ENCODE data around the gene RBMS1. TPM values are rescaled to one million over a fixed set of nuclear protein-coding genes. Genes with fewer than 3 reads are reported as not detected.
A peak's percentile ranks its signal among the peaks of the same experiment; 100 is the strongest.

The RBMS1 gene
- total and polyA plus RNA-seq, 7 donors, result 8.4 to 43.2 (median 24.1) TPM

GRCh38 chr2:160510617-160511016, 17.0 kb upstream of the RBMS1 start:
- no peak for TF ChIP-seq CTCF (IDR thresholded peaks at IDR 0.05)
- Histone ChIP-seq H3K4me1 (peaks cover under 1% of the 10 kb centered on the region), H3K36me3 (ENCODE audit: insufficient read depth in 1 of 2, low read depth in 1 of 2) (no peaks in the 10 kb centered on the region), H3K27me3 (ENCODE audit: insufficient read depth in 3 of 3, low read length in 2 of 3) (no peaks in the 10 kb centered on the region), H3K9me3 (no peaks in the 10 kb centered on the region), H3K27ac (no peak overlapping the region), H3K4me3 (no peak overlapping the region)
- peak in 1 of 4 donors; percentile 32 for ATAC-seq
- no peak for DNase-seq
- 39 to 69% (median 60%) methylated on average over 2 of the region's 2 CpGs for WGBS, 3 donors
- intact Hi-C loops (cut with DNase I), result no loop called here

GRCh38 chr2:160509016-160509415, 15.4 kb upstream of the RBMS1 start:
- Histone ChIP-seq H3K4me3 (no peak overlapping the region), H3K27ac (no peak overlapping the region), H3K4me1 (peaks cover 8% of the 10 kb centered on the region), H3K9me3 (no peaks in the 10 kb centered on the region), H3K36me3 (ENCODE audit: insufficient read depth in 1 of 2, low read depth in 1 of 2) (no peaks in the 10 kb centered on the region), H3K27me3 (ENCODE audit: insufficient read depth in 3 of 3, low read length in 2 of 3) (no peaks in the 10 kb centered on the region)
- TF ChIP-seq CTCF (IDR thresholded peaks at IDR 0.05), result no peak
- 88 to 94% (median 93%) methylated on average over 2 of the region's 2 CpGs for WGBS, 3 donors
- ATAC-seq, result no peak
- intact Hi-C loops (cut with DNase I), result no loop called here
- no peak for DNase-seq

- ATAC-seq, result no peak
- no peak for TF ChIP-seq CTCF (IDR thresholded peaks at IDR 0.05)
- no peaks in the 10 kb centered on the region for H3K27me3 ChIP-seq (ENCODE audit: insufficient read depth in 3 of 3, low read length in 2 of 3)
- intact Hi-C loops (cut with DNase I), result no loop called here
- no peak for DNase-seq
- 47 to 84% (median 62%) methylated on average over 2 of the region's 2 CpGs for WGBS, 3 donors
- no peaks in the 10 kb centered on the region for H3K36me3 ChIP-seq (ENCODE audit: insufficient read depth in 1 of 2, low read depth in 1 of 2)
- H3K27ac ChIP-seq, result no peak overlapping the region
- H3K4me3 ChIP-seq, result no peak overlapping the region
- H3K9me3 ChIP-seq, result no peaks in the 10 kb centered on the region
- peaks cover 8% of the 10 kb centered on the region for H3K4me1 ChIP-seq
Measured at GRCh38 chr2:160507464-160507863, 13.9 kb upstream of the RBMS1 start.

GRCh38 chr2:160507046-160507407, 13.4 kb upstream of the RBMS1 start:
- 84 to 90% (median 87%) methylated on average over 3 of the region's 3 CpGs for WGBS, 3 donors
- H3K4me3 ChIP-seq, result no peak overlapping the region
- TF ChIP-seq CTCF (IDR thresholded peaks at IDR 0.05), result no peak
- H3K36me3 ChIP-seq (ENCODE audit: insufficient read depth in 1 of 2, low read depth in 1 of 2), result no peaks in the 10 kb centered on the region
- no peak overlapping the region for H3K27ac ChIP-seq
- peaks cover 8% of the 10 kb centered on the region for H3K4me1 ChIP-seq
- DNase-seq, result no peak
- H3K27me3 ChIP-seq (ENCODE audit: insufficient read depth in 3 of 3, low read length in 2 of 3), result no peaks in the 10 kb centered on the region
- ATAC-seq, result no peak
- intact Hi-C loops (cut with DNase I), result no loop called here
- H3K9me3 ChIP-seq, result no peaks in the 10 kb centered on the region

GRCh38 chr2:160506371-160507045, 12.9 kb upstream of the RBMS1 start:
- intact Hi-C loops (cut with DNase I), result no loop called here
- H3K36me3 ChIP-seq (ENCODE audit: insufficient read depth in 1 of 2, low read depth in 1 of 2), result no peaks in the 10 kb centered on the region
- H3K9me3 ChIP-seq, result no peaks in the 10 kb centered on the region
- no peak for DNase-seq
- ATAC-seq, result no peak
- peaks cover 8% of the 10 kb centered on the region for H3K4me1 ChIP-seq
- no peak overlapping the region for H3K27ac ChIP-seq
- no peaks in the 10 kb centered on the region for H3K27me3 ChIP-seq (ENCODE audit: insufficient read depth in 3 of 3, low read length in 2 of 3)
- TF ChIP-seq CTCF (IDR thresholded peaks at IDR 0.05), result no peak
- H3K4me3 ChIP-seq, result no peak overlapping the region
- WGBS, 3 donors, result 87 to 95% (median 93%) methylated on average over 9 of the region's 9 CpGs
